K562 (cell line): ENCODE results near the gene NRSN2. TPM values are rescaled to one million over a fixed set of nuclear protein-coding genes. Genes with fewer than 3 reads are reported as not detected.

Experiments used
- CBFA2T3 ChIP-seq: fragments of 450-650 bp; IDR thresholded peaks from 2 replicates; pipeline ENCODE4 v1.6.1; 2017
- FOS ChIP-seq: IDR thresholded peaks from 3 replicates; pipeline ENCODE4 v1.6.1; 2011; ENCODE audit not compliant: insufficient read length; ENCODE audit errors: extremely low read depth
- RBM14 ChIP-seq: fragments of 200-400 bp; formaldehyde crosslinking; IDR thresholded peaks from 2 replicates; pipeline ENCODE4 v1.6.1; 2018; ENCODE audit warnings: low read depth, mild to moderate bottlenecking, low read length, moderate library complexity, borderline replicate concordance; ENCODE audit not compliant: insufficient read depth
- RBM22 ChIP-seq: fragments of 200-400 bp; formaldehyde crosslinking; IDR thresholded peaks from 2 replicates; pipeline ENCODE4 v1.6.1; 2018; ENCODE audit warnings: low read length, low read depth; ENCODE audit not compliant: poor library complexity, severe bottlenecking
- SRSF3 ChIP-seq: fragments of 200-400 bp; formaldehyde crosslinking; IDR thresholded peaks from 2 replicates; pipeline ENCODE4 v1.6.1; 2016; ENCODE audit warnings: mild to moderate bottlenecking, low read length, moderate library complexity; ENCODE audit not compliant: insufficient read depth
- TCF7 ChIP-seq: sonication (generic); IDR thresholded peaks from 2 replicates; pipeline ENCODE4 v1.6.1; 2016; ENCODE audit warnings: antibody characterized with exemption, borderline replicate concordance
- ZNF347 ChIP-seq: fragments of 450-650 bp; formaldehyde crosslinking; IDR thresholded peaks from 2 replicates; pipeline ENCODE4 v1.4.0; 2020; ENCODE audit warnings: low read depth, mild to moderate bottlenecking, moderate library complexity
- ZNF584 ChIP-seq: fragments of 200-800 bp; sonication (Bioruptor generic); IDR thresholded peaks from 2 replicates; pipeline ENCODE4 v1.6.1; 2016; ENCODE audit warnings: low read depth, mild to moderate bottlenecking, missing genetic modification characterization, missing compliant biosample characterization
- ZNF717 ChIP-seq: fragments of 250-450 bp; sonication (Bioruptor Pico); IDR thresholded peaks from 2 replicates; pipeline ENCODE4 v1.5.0; 2021
- ZNF76 ChIP-seq: fragments of 250-450 bp; sonication (Bioruptor Pico); IDR thresholded peaks from 2 replicates; pipeline ENCODE4 v1.4.0; 2020; ENCODE audit warnings: mild to moderate bottlenecking, moderate library complexity, borderline replicate concordance
- polyA plus RNA-seq, 8 experiments: library from polyadenylated mRNA; depleted of rRNA in 4 of 8; stranded (reverse) in 5 of 8; unstranded in 3 of 8; fragments of >200 nt; fragmentation: Nextera tagmentation in 2 of 8; fragmentation: Illumina TruSeq in 1 of 8; extraction: Ambion mirVana in 2 of 8; extraction: Trizol in 1 of 8; gene quantifications; 2 replicates each; pipeline versions ENCODE4 v1.2.1 to v1.2.3, GENCODE V29; 2011 to 2014; ENCODE audit warnings: inconsistent platforms in 1 of 8, missing spikeins in 1 of 8
- total RNA-seq, 7 experiments: library from RNA; depleted of rRNA in 6 of 7; stranded (reverse); fragments of >200 nt in 6 of 7; fragmentation: Illumina TruSeq in 2 of 7; extraction: Trizol in 2 of 7; gene quantifications; 2 replicates each; pipeline versions ENCODE4 v1.2.1 to v1.2.3, GENCODE V29; 2011 to 2021; ENCODE audit warnings: low replicate concordance in 1 of 7
- TF ChIP-seq, protein P1 (sequence below): fragments of 450-650 bp; IDR thresholded peaks from 2 replicates; pipeline ENCODE4 v1.7.0; 2016; ENCODE audit warnings: borderline replicate concordance
- TF ChIP-seq, protein P2 (sequence below), 2 experiments: fragments of 450-650 bp; IDR thresholded peaks; 2 replicates each; pipeline ENCODE4 v1.6.1; 2016; ENCODE audit warnings: mild to moderate bottlenecking in 2 of 2, borderline replicate concordance in 1 of 2, low read depth in 1 of 2, moderate library complexity in 1 of 2
- TF ChIP-seq, protein P3 (sequence below): fragments of 250-450 bp; sonication (Bioruptor Pico); IDR thresholded peaks from 2 replicates; pipeline ENCODE4 v1.8.0; 2022; ENCODE audit warnings: inconsistent platforms
- TF ChIP-seq, protein P4 (sequence below): fragments of 450-650 bp; conservative IDR thresholded peaks from 2 replicates; pipeline ENCODE4 v1.6.1; 2016; ENCODE audit warnings: missing genetic modification characterization, low read depth, mild to moderate bottlenecking, missing compliant biosample characterization, moderate library complexity

Gene NRSN2
- total and polyA plus RNA-seq, 9 of the 15 experiments (the other 6 are each of a cell fraction or from before 2014, with no cell fraction given) = 7.5 to 29.7 (median 11.1) TPM

DNA sequence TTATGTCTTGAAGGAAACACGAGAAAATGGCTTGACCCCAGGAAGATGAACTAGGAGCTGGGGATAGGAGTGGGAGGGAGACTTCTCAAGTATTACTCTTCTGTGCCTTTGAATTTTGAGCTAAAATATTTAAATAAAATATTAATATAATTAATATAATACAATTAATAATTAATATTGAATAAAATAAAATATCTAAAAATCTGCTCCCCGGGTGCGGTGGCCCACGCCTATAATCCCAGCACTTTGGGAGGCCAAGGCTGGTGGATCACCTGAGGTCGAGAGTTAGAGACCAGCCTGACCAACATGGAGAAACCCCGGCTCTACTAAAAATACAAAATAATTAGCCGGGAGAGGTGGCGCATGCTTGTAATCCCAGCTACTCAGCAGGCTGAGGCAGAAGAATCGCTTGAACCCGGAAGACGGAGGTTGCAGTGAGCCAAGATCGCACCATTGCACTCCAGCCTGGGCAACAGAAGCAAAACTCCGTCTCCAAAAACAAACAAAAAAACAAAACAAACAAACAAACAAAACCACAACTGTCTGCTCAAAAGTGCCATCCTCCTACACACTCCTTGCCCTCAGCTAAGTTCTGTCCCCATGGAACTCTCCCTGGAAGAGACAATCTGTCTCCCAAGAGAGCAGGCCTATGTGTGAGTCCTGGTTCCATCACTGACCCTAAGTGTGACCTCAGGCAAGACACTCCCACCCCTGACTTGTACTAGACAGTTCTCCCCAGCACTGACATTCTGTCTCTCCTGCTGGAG lies 20.0 kb downstream of the NRSN2 start (continued):
- no peak for TF ChIP-seq RBM22
- no peak for TF ChIP-seq ZNF347 (CRISPR knock-in tag)
- TF ChIP-seq, protein P1, sequence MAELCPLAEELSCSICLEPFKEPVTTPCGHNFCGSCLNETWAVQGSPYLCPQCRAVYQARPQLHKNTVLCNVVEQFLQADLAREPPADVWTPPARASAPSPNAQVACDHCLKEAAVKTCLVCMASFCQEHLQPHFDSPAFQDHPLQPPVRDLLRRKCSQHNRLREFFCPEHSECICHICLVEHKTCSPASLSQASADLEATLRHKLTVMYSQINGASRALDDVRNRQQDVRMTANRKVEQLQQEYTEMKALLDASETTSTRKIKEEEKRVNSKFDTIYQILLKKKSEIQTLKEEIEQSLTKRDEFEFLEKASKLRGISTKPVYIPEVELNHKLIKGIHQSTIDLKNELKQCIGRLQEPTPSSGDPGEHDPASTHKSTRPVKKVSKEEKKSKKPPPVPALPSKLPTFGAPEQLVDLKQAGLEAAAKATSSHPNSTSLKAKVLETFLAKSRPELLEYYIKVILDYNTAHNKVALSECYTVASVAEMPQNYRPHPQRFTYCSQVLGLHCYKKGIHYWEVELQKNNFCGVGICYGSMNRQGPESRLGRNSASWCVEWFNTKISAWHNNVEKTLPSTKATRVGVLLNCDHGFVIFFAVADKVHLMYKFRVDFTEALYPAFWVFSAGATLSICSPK = no peak
- TF ChIP-seq, protein P2, sequence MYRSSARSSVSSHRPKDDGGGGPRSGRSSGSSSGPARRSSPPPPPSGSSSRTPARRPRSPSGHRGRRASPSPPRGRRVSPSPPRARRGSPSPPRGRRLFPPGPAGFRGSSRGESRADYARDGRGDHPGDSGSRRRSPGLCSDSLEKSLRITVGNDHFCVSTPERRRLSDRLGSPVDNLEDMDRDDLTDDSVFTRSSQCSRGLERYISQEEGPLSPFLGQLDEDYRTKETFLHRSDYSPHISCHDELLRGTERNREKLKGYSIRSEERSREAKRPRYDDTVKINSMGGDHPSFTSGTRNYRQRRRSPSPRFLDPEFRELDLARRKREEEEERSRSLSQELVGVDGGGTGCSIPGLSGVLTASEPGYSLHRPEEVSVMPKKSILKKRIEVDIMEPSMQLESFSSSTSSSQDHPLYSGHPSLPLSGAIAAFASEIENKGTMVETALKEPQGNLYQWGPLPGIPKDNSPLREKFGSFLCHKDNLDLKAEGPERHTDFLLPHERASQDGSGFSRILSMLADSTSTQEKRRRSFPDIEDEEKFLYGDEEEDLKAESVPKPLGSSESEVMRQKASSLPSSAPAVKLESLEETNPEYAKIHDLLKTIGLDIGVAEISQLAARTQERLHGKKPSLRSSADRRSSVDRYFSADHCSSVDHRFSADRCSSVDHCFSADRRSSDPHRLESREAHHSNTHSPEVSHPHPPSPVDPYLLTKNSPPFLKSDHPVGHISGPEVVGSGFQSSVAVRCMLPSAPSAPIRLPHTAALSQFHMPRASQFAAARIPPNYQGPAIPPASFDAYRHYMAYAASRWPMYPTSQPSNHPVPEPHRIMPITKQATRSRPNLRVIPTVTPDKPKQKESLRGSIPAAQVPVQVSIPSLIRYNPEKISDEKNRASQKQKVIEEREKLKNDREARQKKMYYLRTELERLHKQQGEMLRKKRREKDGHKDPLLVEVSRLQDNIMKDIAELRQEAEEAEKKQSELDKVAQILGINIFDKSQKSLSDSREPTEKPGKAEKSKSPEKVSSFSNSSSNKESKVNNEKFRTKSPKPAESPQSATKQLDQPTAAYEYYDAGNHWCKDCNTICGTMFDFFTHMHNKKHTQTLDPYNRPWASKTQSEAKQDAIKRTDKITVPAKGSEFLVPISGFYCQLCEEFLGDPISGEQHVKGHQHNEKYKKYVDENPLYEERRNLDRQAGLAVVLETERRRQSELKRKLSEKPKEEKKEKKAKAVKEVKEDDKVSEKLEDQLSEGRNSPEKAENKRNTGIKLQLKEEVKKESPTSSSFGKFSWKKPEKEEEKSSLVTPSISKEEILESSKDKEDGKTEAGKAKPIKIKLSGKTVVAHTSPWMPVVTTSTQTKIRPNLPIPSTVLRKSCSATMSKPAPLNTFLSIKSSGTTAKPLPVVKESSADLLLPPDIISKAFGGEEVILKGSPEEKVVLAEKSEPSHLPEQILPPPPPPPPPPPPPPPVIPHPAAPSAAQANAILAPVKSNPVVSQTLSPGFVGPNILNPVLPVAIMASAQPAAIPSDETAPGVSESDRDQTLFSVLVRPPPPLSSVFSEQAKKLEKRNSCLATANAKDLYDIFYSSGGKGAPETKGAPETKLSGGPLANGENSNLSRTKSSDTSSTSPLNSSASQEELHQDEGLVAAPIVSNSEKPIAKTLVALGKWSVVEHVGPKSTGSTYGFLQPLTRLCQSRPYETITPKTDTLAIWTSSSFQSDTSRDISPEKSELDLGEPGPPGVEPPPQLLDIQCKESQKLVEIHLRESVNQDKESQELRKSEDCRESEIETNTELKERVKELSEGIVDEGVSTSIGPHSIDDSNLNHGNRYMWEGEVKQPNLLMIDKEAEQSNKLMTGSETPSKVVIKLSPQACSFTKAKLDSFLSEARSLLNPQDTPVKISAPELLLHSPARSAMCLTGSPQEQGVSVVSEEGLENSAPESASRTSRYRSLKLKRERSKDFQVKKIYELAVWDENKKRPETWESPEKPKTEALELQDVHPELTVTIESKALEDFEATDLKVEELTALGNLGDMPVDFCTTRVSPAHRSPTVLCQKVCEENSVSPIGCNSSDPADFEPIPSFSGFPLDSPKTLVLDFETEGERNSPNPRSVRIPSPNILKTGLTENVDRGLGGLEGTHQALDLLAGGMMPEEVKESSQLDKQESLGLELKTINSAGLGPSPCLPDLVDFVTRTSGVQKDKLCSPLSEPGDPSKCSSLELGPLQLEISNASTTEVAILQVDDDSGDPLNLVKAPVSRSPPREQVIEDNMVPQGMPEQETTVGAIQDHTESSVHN (IDR thresholded peaks at IDR 0.05; ENCODE audit: borderline replicate concordance in 1 of 2, low read depth in 1 of 2) = no peak
- TF ChIP-seq, protein P3, sequence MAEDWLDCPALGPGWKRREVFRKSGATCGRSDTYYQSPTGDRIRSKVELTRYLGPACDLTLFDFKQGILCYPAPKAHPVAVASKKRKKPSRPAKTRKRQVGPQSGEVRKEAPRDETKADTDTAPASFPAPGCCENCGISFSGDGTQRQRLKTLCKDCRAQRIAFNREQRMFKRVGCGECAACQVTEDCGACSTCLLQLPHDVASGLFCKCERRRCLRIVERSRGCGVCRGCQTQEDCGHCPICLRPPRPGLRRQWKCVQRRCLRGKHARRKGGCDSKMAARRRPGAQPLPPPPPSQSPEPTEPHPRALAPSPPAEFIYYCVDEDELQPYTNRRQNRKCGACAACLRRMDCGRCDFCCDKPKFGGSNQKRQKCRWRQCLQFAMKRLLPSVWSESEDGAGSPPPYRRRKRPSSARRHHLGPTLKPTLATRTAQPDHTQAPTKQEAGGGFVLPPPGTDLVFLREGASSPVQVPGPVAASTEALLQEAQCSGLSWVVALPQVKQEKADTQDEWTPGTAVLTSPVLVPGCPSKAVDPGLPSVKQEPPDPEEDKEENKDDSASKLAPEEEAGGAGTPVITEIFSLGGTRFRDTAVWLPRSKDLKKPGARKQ (CRISPR knock-in tag) = no peak
- TF ChIP-seq ZNF76 (CRISPR knock-in tag) = 0 out of 2 replicates have a peak, but pooled peaks have one; percentile 20
- no peak for TF ChIP-seq RBM14
- no peak for TF ChIP-seq ZNF717
- no peak for TF ChIP-seq CBFA2T3
- no peak for TF ChIP-seq TCF7
- no peak for TF ChIP-seq SRSF3
- peak; percentile 70; the same call in 1 of the 2 replicates for TF ChIP-seq ZNF584 (CRISPR knock-in tag)
- TF ChIP-seq, protein P4, sequence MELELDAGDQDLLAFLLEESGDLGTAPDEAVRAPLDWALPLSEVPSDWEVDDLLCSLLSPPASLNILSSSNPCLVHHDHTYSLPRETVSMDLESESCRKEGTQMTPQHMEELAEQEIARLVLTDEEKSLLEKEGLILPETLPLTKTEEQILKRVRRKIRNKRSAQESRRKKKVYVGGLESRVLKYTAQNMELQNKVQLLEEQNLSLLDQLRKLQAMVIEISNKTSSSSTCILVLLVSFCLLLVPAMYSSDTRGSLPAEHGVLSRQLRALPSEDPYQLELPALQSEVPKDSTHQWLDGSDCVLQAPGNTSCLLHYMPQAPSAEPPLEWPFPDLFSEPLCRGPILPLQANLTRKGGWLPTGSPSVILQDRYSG (tag) = no peak
- no peak for TF ChIP-seq FOS
